Measurements from ENCODE around the gene OR4K1. TPM values are rescaled to one million over a fixed set of nuclear protein-coding genes. Genes with fewer than 3 reads are reported as not detected.

The OR4K1 gene
- polyA plus RNA-seq, 1 donor from 2014 or later: not detected

- H3K4me3 ChIP-seq (ENCODE audit: low read length): no peak overlapping the region
- no peaks in the 10 kb centered on the region for H3K27me3 ChIP-seq (ENCODE audit: insufficient read depth, low read depth, low read length)
- H4K20me1 ChIP-seq (ENCODE audit: insufficient read depth): no peaks in the 10 kb centered on the region
- H2AFZ ChIP-seq (ENCODE audit: low read depth, low read length): no peak overlapping the region
- no peak for TF ChIP-seq SMC3 (conservative IDR thresholded peaks at IDR 0.05; ENCODE audit: poor library complexity)
- no peak for TF ChIP-seq CTCF (IDR thresholded peaks at IDR 0.05; ENCODE audit: poor library complexity, severe bottlenecking)
- no peak for TF ChIP-seq TAF1 (IDR thresholded peaks at IDR 0.05; ENCODE audit: low read depth)
- no peak for TF ChIP-seq POLR2AphosphoS5 (IDR thresholded peaks at IDR 0.05)
- TF ChIP-seq EP300 (conservative IDR thresholded peaks at IDR 0.05; ENCODE audit: poor library complexity, severe bottlenecking): no peak
- TF ChIP-seq EZH2 (IDR thresholded peaks at IDR 0.05; ENCODE audit: borderline replicate concordance, insufficient read depth, low read length, poor library complexity, severe bottlenecking): no peak
- TF ChIP-seq, protein P1, sequence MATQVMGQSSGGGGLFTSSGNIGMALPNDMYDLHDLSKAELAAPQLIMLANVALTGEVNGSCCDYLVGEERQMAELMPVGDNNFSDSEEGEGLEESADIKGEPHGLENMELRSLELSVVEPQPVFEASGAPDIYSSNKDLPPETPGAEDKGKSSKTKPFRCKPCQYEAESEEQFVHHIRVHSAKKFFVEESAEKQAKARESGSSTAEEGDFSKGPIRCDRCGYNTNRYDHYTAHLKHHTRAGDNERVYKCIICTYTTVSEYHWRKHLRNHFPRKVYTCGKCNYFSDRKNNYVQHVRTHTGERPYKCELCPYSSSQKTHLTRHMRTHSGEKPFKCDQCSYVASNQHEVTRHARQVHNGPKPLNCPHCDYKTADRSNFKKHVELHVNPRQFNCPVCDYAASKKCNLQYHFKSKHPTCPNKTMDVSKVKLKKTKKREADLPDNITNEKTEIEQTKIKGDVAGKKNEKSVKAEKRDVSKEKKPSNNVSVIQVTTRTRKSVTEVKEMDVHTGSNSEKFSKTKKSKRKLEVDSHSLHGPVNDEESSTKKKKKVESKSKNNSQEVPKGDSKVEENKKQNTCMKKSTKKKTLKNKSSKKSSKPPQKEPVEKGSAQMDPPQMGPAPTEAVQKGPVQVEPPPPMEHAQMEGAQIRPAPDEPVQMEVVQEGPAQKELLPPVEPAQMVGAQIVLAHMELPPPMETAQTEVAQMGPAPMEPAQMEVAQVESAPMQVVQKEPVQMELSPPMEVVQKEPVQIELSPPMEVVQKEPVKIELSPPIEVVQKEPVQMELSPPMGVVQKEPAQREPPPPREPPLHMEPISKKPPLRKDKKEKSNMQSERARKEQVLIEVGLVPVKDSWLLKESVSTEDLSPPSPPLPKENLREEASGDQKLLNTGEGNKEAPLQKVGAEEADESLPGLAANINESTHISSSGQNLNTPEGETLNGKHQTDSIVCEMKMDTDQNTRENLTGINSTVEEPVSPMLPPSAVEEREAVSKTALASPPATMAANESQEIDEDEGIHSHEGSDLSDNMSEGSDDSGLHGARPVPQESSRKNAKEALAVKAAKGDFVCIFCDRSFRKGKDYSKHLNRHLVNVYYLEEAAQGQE (IDR thresholded peaks at IDR 0.05; ENCODE audit: borderline replicate concordance): no peak
- TF ChIP-seq MXI1 (conservative IDR thresholded peaks at IDR 0.05; ENCODE audit: poor library complexity, severe bottlenecking): no peak
- TF ChIP-seq RAD21 (conservative IDR thresholded peaks at IDR 0.05): no peak
- no peaks in the 10 kb centered on the region for H3K79me2 ChIP-seq (replicated peaks; ENCODE audit: insufficient read depth, low read length)
- peaks cover 16% of the 10 kb centered on the region for H3K9me3 ChIP-seq (ENCODE audit: low read length)
- H3K4me2 ChIP-seq (ENCODE audit: low read length): no peak overlapping the region
- no peaks in the 10 kb centered on the region for H3K9me2 ChIP-seq (ENCODE audit: insufficient read depth, low read length)
- no peaks in the 10 kb centered on the region for H3K36me3 ChIP-seq (ENCODE audit: insufficient read depth, low read length)
- no peak overlapping the region for H3K9ac ChIP-seq (ENCODE audit: low read length)
- H3F3A ChIP-seq (ENCODE audit: insufficient read depth, low read length, poor library complexity, severe bottlenecking): no peaks in the 10 kb centered on the region
- no peak overlapping the region for H3K27ac ChIP-seq (ENCODE audit: low read length)
Observed at GRCh38 chr14:19900999-19901398, 29.7 kb upstream of the OR4K1 start.

GRCh38 chr14:19902409-19902808 lies 28.3 kb upstream of the OR4K1 start:
- no peak overlapping the region for H3K9ac ChIP-seq (ENCODE audit: low read length)
- H3K4me3 ChIP-seq (ENCODE audit: low read length): no peak overlapping the region
- peaks cover 13% of the 10 kb centered on the region for H3K9me3 ChIP-seq (ENCODE audit: low read length)
- no peaks in the 10 kb centered on the region for H3K9me2 ChIP-seq (ENCODE audit: insufficient read depth, low read length)
- H3K27me3 ChIP-seq (ENCODE audit: insufficient read depth, low read depth, low read length): no peaks in the 10 kb centered on the region
- TF ChIP-seq CTCF (IDR thresholded peaks at IDR 0.05; ENCODE audit: poor library complexity, severe bottlenecking): no peak
- TF ChIP-seq EP300 (conservative IDR thresholded peaks at IDR 0.05; ENCODE audit: poor library complexity, severe bottlenecking): no peak
- TF ChIP-seq TAF1 (IDR thresholded peaks at IDR 0.05; ENCODE audit: low read depth): no peak
- no peak for TF ChIP-seq EZH2 (IDR thresholded peaks at IDR 0.05; ENCODE audit: borderline replicate concordance, insufficient read depth, low read length, poor library complexity, severe bottlenecking)
- no peak for TF ChIP-seq RAD21 (conservative IDR thresholded peaks at IDR 0.05)
- no peak overlapping the region for H3K27ac ChIP-seq (ENCODE audit: low read length)
- no peaks in the 10 kb centered on the region for H3F3A ChIP-seq (ENCODE audit: insufficient read depth, low read length, poor library complexity, severe bottlenecking)
- no peaks in the 10 kb centered on the region for H3K79me2 ChIP-seq (replicated peaks; ENCODE audit: insufficient read depth, low read length)
- H2AFZ ChIP-seq (ENCODE audit: low read depth, low read length): no peak overlapping the region
- no peaks in the 10 kb centered on the region for H3K36me3 ChIP-seq (ENCODE audit: insufficient read depth, low read length)
- no peak overlapping the region for H3K4me2 ChIP-seq (ENCODE audit: low read length)
- no peaks in the 10 kb centered on the region for H4K20me1 ChIP-seq (ENCODE audit: insufficient read depth)
